K562 (cell line): ENCODE measurements around the gene ACAP3. TPM values are rescaled to one million over a fixed set of nuclear protein-coding genes. Genes with fewer than 3 reads are reported as not detected.

Source experiments
- CHD1 ChIP-seq: fragments of 200-600 bp; sonication (generic); IDR thresholded peaks from one replicate; pipeline ENCODE4 v1.6.1; 2012; ENCODE audit warnings: mild to moderate bottlenecking, moderate library complexity, low read length, inconsistent platforms
- EGR1 ChIP-seq: fragments of 450-650 bp; conservative IDR thresholded peaks from 2 replicates; pipeline ENCODE4 v1.6.1; 2017; ENCODE audit warnings: mild to moderate bottlenecking
- ELF2 ChIP-seq: fragments of 250-450 bp; sonication (Bioruptor Pico); IDR thresholded peaks from 2 replicates; pipeline ENCODE4 v1.5.0; 2021; ENCODE audit warnings: mild to moderate bottlenecking
- FOXK1 ChIP-seq: sonication (generic); formaldehyde crosslinking; IDR thresholded peaks from 2 replicates; pipeline ENCODE4 v1.8.0; 2022; ENCODE audit warnings: missing genetic modification reagents, mild to moderate bottlenecking, borderline replicate concordance
- FOXM1 ChIP-seq, 2 experiments: fragments of 450-650 bp in 1 of 2; sonication (generic) in 1 of 2; formaldehyde crosslinking in 1 of 2; IDR thresholded peaks; 2 replicates each; pipeline versions ENCODE4 v1.6.1 to v1.9.0; 2017 to 2022; ENCODE audit warnings: low read depth in 2 of 2, mild to moderate bottlenecking in 2 of 2, missing genetic modification reagents in 1 of 2, moderate library complexity in 1 of 2
- HMBOX1 ChIP-seq: sonication (generic); IDR thresholded peaks from 2 replicates; pipeline ENCODE4 v1.6.1; 2016
- JUND ChIP-seq, 2 experiments: IDR thresholded peaks; 2 replicates in 1 of 2; 3 replicates in 1 of 2; pipeline ENCODE4 v1.6.1; 2011; ENCODE audit warnings: borderline replicate concordance in 2 of 2, low read depth in 2 of 2, low read length in 2 of 2, improper control_type of control experiment in 1 of 2, missing biosample characterization in 1 of 2, missing genetic modification characterization in 1 of 2, missing genetic modification reagents in 1 of 2
- NR1H2 ChIP-seq: sonication (generic); formaldehyde crosslinking; IDR thresholded peaks from 2 replicates; pipeline ENCODE4 v1.4.0; 2020; ENCODE audit warnings: mild to moderate bottlenecking, missing genetic modification reagents
- NR2C2 ChIP-seq, 2 experiments: fragments of 200-800 bp in 1 of 2; sonication (Bioruptor generic) in 1 of 2; sonication (generic) in 1 of 2; formaldehyde crosslinking in 1 of 2; IDR thresholded peaks; 2 replicates each; pipeline versions ENCODE4 v1.6.1 to v1.8.0; 2016 to 2022; ENCODE audit warnings: mild to moderate bottlenecking in 1 of 2, missing compliant biosample characterization in 1 of 2, missing genetic modification characterization in 1 of 2, missing genetic modification reagents in 1 of 2
- RBFOX2 ChIP-seq: fragments of 200-400 bp; formaldehyde crosslinking; IDR thresholded peaks from 2 replicates; pipeline ENCODE4 v1.6.1; 2017; ENCODE audit warnings: low read depth, mild to moderate bottlenecking, low read length, moderate library complexity
- SMAD1 ChIP-seq: fragments of 150-350 bp; IDR thresholded peaks from 2 replicates; pipeline ENCODE4 v1.6.1; 2014; ENCODE audit warnings: low read length, low read depth; ENCODE audit not compliant: partially characterized antibody
- ZNF707 ChIP-seq: fragments of 250-450 bp; sonication (Bioruptor Pico); conservative IDR thresholded peaks from 2 replicates; pipeline ENCODE4 v1.8.0; 2022; ENCODE audit warnings: inconsistent platforms, mild to moderate bottlenecking, moderate library complexity
- polyA plus RNA-seq, 8 experiments: library from polyadenylated mRNA; depleted of rRNA in 4 of 8; stranded (reverse) in 5 of 8; unstranded in 3 of 8; fragments of >200 nt; fragmentation: Nextera tagmentation in 2 of 8; fragmentation: Illumina TruSeq in 1 of 8; extraction: Ambion mirVana in 2 of 8; extraction: Trizol in 1 of 8; gene quantifications; 2 replicates each; pipeline versions ENCODE4 v1.2.1 to v1.2.3, GENCODE V29; 2011 to 2014; ENCODE audit warnings: inconsistent platforms in 1 of 8, missing spikeins in 1 of 8
- total RNA-seq, 7 experiments: library from RNA; depleted of rRNA in 6 of 7; stranded (reverse); fragments of >200 nt in 6 of 7; fragmentation: Illumina TruSeq in 2 of 7; extraction: Trizol in 2 of 7; gene quantifications; 2 replicates each; pipeline versions ENCODE4 v1.2.1 to v1.2.3, GENCODE V29; 2011 to 2021; ENCODE audit warnings: low replicate concordance in 1 of 7

The ACAP3 gene
- total and polyA plus RNA-seq, 9 of the 15 experiments (the other 6 are each of a cell fraction or from before 2014, with no cell fraction given): 0.01 to 49.0 (median 12.0) TPM

- TF ChIP-seq NR2C2 (CRISPR knock-in tag; IDR thresholded peaks at IDR 0.05) (no peak), NR2C2 (tag; IDR thresholded peaks at IDR 0.05) (peak; percentile 40; the same call in 1 of the 2 replicates), ZNF707 (CRISPR knock-in tag) (no peak), CHD1 (peak; percentile 77), EGR1 (no peak), HMBOX1 (no peak), JUND (IDR thresholded peaks at IDR 0.05; ENCODE audit: borderline replicate concordance, low read depth, low read length) (no peak), JUND (tag; IDR thresholded peaks at IDR 0.05; ENCODE audit: borderline replicate concordance, low read depth, low read length) (no peak), NR1H2 (CRISPR knock-in tag) (no peak), ELF2 (CRISPR knock-in tag) (no peak), SMAD1 (no peak), RBFOX2 (peak; percentile 46), FOXK1 (CRISPR knock-in tag) (0 out of 2 replicates have a peak, but pooled peaks have one; percentile 58), FOXM1 (IDR thresholded peaks at IDR 0.05; ENCODE audit: low read depth) (no peak), FOXM1 (CRISPR knock-in tag; IDR thresholded peaks at IDR 0.05; ENCODE audit: low read depth) (no peak)
- TF ChIP-seq, all 486 proteins: peak for 55
These were observed 40.1 kb upstream of the ACAP3 start (continued) for GRCh38 chr1:1347663-1348419.
